Fibroblast of villous mesenchyme (primary cell): ENCODE data around the gene SMYD3. TPM values are rescaled to one million over a fixed set of nuclear protein-coding genes. Genes with fewer than 3 reads are reported as not detected.

Experiments
- DNase-seq: peaks from one replicate; pipeline ENCODE4 v3.0.0-alpha.2; 2010; ENCODE audit warnings: low read depth
- H3K4me3 ChIP-seq: 2 replicates; pipeline ENCODE4 v1.5.1; 2011; ENCODE audit warnings: low read depth, mild to moderate bottlenecking, low read length
- total RNA-seq: library from RNA; depleted of rRNA; stranded (reverse); fragments of >200 nt; gene quantifications from 2 replicates; pipeline ENCODE4 v1.2.3, GENCODE V29; 2012
- TF ChIP-seq, protein P1 (sequence below): IDR thresholded peaks from 2 replicates; pipeline ENCODE4 v1.5.1; 2012; ENCODE audit warnings: low read depth, mild to moderate bottlenecking, low read length; ENCODE audit not compliant: insufficient read depth

SMYD3 gene
- total RNA-seq, 1 donor, result 35.4 TPM

DNA sequence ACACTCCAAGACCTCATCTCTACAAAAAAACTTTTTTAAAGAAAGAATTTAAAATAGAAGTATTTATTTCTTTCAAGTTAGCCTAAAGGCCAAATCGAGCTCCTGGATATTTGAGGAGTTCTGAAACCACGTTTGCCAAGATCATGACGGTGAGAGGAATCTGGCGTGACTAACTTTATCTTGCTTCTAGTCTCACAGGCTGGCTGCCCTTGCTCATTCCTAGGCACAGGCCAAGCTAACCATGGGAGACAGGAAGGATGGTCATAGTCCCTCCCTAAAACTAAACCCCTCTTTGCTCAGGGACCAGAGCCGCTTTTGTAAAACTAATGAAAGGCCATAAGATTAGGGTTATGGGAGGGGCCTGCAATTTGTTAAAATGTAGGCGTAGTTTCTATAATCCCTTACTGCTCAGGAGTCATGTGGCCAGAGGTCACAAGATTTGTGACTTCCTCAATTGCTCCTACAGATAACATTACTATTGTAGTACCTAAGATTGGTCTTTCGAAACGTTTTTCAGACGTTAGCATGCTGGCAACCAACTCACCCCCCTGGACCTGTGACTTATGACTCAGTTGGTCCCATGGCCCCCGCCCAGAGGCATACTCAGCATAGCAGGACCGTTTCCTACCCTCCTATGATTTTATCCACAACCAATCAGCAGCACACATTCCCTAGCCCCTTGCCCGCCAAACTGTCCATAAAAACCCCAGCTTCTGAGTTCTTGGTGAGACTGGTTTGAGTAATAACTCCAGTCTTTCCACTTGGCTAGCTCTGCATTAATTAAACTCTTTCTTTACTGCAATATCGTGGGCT lies 425.0 kb downstream of the SMYD3 start:
- no peak for DNase-seq
- H3K4me3 ChIP-seq, result no peak overlapping the region
- TF ChIP-seq, protein P1, sequence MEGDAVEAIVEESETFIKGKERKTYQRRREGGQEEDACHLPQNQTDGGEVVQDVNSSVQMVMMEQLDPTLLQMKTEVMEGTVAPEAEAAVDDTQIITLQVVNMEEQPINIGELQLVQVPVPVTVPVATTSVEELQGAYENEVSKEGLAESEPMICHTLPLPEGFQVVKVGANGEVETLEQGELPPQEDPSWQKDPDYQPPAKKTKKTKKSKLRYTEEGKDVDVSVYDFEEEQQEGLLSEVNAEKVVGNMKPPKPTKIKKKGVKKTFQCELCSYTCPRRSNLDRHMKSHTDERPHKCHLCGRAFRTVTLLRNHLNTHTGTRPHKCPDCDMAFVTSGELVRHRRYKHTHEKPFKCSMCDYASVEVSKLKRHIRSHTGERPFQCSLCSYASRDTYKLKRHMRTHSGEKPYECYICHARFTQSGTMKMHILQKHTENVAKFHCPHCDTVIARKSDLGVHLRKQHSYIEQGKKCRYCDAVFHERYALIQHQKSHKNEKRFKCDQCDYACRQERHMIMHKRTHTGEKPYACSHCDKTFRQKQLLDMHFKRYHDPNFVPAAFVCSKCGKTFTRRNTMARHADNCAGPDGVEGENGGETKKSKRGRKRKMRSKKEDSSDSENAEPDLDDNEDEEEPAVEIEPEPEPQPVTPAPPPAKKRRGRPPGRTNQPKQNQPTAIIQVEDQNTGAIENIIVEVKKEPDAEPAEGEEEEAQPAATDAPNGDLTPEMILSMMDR, result no peak

DNA sequence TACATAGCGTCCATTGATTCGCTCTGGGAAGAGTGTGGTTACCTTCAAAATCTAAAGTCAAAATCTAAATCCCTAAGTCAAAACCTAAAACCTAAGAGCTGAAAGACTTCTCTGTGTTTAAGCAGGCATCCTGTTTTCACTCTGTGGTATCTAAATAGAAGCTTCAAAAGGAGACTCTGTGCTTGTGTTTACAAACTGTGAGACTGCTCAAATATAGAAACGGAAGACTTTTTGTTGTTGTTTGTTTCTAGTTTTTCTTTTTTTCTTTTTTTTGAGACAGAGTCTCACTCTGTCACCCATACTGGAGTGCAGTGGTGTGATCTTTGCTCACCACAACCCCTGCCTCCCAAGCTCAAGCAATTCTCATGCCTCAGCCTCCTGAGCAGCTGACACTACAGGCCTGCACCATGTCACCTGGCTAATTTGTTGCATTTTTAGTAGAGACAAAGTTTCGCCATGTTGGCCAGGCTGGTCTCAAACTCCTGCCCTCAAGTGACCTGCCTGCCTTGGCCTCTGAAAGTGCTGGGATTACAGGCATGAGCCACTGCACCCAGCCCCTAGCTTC lies 425.9 kb downstream of the SMYD3 start:
- TF ChIP-seq, protein P1, result no peak
- H3K4me3 ChIP-seq, result no peak overlapping the region
- no peak for DNase-seq

DNA sequence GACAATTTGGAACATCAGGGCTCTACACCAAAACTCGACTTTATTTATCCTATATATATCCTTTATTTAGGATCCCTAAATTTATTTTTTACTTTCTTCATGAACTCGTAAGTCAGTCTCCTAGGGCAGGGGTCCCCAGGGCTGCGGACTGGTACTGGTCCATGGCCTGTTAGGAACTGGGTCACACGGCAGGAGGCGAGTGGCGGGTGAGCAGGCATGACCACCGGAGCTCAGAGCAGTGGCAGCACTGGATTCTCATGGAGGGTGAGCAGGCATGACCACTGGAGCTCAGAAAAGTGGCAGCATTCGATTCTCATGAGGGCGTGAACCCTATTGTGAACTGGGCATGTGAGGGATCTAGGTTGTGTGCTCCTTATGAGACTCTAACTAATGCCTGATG lies 427.0 kb downstream of the SMYD3 start:
- DNase-seq, result no peak
- H3K4me3 ChIP-seq, result no peak overlapping the region
- TF ChIP-seq, protein P1, result no peak

DNA sequence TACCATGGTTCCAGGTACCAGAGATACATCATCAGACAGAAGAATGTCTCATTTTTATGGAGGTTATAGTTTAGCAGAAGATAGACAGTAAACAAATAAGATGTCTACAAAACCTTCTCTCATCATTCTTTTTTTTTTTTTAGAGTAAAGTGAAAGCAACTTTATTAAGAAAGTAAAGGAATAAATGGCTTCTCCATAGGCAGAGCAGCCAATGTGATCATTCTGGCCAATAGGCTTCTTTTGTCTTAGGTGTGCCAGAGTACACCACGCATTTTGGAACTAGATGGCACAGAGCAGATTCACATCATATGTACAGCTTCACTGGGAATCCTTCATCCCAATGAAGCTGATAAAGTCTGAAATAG lies 428.2 kb downstream of the SMYD3 start:
- TF ChIP-seq, protein P1, result no peak
- H3K4me3 ChIP-seq, result no peak overlapping the region
- no peak for DNase-seq

DNA sequence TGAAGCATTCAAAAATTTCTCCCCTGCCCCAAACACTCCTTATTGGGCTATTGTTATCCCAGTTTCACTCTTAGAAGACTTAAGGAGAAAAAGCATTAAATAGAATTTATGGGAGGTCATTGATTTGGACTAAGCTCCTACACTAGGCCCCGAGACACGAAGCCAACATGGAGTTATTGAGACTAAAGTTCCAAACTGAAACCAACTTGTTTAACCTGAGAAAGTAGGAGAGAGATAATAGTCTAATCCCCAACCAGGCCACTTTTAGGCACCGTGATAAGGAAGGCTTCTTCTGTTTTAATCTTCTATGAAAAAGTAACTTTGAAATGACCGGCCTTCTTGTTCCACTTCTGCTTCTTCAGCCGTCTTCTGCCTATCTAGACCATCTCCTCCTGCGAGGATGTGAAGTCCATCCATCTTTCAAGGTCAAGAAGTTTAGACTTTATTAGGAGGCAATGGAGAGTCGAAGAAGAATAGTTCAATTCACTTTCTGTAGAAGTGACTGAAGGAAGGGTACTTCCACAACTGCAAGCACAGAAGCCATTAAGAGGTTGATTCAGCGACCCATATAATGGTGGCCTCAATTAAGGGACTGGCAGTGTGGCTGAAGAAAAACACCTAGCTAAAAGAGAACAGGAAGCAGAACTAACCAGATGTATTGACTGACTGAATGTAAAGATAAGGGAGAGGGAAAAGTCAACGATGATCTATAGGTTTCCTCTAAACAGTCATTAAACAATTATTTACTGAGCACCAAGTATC lies 428.8 kb downstream of the SMYD3 start:
- H3K4me3 ChIP-seq, result no peak overlapping the region
- TF ChIP-seq, protein P1, result no peak
- peak; percentile 12 for DNase-seq

DNA sequence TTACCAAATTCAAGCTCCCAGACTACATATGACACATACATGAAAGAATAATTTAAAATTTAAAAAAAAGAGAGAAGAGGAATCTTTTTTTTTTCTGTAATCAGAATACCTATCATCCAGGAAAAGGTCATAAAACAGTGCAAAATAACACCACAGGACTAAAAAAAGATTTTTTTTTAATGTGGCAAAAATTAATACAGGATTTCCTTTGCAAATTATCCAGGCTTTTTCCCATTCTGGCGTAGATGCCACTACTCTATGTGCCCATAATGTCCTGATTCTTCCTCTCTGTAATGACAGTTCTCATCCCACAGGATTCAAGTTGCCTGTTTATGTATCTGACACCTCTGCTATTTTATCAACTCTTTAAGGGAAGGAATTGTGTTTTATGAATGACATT lies 429.6 kb downstream of the SMYD3 start:
- H3K4me3 ChIP-seq, result no peak overlapping the region
- DNase-seq, result no peak
- TF ChIP-seq, protein P1, result no peak
